HG02943 (cell line): ENCODE data around the gene ADCY9.

Experiments used
- ATAC-seq: cut with Tn5 transposase; IDR thresholded peaks from one replicate; pipeline ENCODE4 v1.9.1; 2021; ENCODE audit warnings: mild to moderate bottlenecking, low read depth, moderate library complexity; ENCODE audit not compliant: unreplicated experiment

The ADCY9 gene

DNA sequence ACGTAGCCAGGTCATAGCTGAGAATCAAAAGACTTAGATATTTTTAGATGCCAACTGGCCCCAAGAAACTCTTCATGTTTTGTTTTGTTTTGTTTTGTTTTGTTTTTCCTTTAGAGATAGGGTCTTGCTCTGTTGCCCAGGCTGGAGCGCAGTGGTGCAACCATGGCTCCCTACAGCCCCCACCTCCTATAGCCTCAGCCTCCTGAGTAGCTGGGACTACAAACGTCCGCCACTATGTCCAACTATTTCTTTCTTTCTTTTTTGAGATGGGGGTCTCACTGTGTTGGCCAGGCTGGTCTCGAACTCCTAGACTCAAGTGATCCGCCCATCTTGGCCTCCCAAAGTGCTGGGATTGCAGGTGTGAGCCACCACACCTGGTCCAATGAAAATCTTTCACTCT is 107.1 kb downstream of the ADCY9 start:
- no peak for ATAC-seq

DNA sequence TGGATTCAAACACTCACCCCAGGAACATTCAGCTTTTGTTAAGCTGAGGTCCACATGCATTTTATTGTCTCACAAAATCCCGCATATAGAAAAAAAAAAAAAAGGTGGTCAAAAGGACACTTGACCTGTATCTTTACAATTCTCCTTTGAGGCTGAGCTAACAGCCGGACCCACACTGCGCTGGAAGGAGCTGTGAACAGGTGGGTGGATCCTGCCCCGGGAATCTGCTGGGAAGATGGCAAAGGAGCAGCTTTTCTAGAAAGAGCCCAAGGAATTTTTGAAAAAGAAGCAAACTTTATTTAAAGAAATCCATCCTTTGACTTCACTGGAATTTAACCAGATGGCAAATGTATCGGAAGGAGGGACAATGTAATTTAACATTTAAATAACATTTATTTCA is 108.1 kb downstream of the ADCY9 start:
- ATAC-seq = no peak

DNA sequence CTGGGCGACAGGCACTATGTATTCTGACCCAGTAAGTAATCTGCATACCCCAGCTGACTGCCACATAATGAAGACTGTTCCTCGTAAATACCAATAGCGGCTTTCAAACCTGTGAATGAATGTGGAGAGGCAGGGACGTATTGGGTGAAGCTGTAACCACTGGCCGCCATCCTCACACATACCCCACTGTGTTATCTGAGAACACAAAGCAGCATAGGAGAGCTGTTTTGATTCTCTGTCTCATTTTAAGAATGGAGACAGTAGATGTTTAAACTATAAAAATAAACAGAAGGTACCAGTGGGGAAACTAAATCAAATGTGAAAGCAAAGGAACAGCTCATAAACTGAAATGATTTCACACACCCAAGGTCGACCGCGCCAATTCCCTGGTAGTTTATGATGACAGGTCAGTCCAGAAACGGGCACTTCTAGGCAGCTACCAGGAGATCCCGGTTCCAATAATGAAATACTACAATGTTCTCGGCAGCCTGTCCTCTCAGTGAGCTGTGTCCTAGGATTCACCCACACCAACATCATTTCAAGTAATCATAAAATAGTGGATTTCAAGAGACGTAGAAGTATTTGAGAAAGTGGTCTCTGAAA is 109.7 kb downstream of the ADCY9 start:
- no peak for ATAC-seq

DNA sequence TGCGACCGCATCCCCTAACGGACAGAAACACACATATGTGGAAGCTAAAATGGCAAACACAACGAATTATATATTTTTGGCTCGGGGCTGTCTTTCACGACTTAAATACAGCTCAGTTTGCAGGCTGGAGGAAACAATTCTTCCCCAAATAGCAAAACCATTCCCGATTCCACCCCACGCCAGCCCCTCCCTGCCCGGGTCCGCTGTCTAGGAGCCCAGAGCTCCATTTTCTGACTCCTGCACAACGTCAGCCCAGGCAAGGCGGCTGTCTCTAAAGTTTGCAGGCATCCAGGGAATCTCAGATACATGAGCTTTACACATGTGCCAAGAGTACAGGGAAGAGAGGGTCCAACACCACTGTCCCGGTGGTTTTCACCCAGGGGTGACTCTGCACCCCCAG is 110.5 kb downstream of the ADCY9 start:
- no peak for ATAC-seq

DNA sequence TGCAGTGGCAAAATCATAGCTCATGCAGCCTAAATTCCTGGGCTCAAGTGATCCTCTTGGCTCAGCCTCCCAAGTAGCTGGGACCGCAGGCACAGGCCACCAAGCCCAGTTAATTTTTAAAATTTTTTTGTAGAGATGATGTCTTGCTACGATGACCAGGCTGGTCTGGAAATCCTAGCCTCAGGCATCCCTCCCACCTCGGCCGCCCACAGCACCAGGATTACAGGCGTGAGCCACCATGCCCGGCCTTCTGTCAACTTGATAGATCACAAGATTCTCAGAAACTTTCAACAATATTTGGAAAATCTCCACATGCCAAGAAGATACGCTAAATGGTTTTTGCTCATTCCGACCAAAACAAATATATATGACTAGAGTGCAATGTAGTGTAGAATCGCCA is 111.0 kb downstream of the ADCY9 start:
- ATAC-seq = no peak

DNA sequence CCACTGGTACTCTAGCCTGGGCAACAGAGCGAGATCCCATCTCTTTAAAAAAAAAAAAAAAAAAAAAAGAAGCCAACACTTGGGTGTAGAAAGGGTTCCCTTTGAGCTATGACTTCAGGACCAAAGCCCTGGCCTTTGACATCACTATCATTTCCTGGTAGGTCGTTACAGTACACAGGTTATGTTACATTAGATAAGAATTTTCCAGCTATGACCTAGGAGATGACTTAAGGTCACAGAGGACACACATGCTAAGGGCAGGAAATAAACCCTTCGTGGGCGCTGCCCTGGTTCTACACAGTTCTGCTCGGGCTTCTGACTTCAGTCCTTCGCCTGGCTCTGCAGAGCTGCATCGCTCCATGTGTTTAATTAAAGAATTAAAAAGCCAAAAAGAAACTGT is 112.0 kb downstream of the ADCY9 start:
- ATAC-seq = no peak

DNA sequence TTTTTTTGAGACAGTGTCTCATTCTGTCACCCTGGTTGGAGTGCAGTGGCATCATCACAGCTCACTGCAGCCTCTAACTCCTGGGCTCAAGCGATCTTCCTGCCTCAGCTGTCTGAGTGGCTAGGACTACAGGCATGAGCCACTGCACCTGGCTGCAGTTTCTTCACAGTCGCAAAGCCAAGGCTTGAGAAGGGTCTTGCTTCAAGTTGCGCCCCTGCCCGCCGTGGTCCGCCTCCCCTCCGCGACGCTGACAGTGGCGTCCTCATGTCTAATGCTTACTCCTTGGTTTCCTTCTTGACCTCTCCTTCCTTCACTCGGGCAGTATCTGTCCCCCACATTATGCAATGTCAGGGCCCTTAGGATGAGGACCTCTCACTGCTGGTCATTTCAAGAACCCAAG is 112.7 kb downstream of the ADCY9 start:
- ATAC-seq = no peak

DNA sequence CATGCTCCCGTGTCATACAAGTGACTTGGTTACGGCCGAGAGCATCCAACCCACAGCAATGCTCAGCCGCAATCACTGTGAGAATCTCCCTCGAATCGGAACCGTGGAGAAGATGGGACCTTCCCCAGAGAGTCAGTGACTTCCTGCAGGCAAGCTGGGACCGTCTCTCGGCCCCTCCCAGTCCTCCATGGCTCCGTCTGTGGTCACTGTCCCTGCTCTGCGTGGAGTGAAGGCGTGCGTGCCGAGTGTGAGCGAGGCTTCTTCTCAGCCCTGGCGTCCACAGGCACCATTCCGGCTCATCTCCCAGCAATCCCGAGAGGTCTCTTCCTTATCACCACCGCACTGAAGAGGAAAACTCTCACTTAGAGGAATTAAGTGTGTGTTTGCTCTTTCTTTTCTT is 113.1 kb downstream of the ADCY9 start:
- no peak for ATAC-seq

DNA sequence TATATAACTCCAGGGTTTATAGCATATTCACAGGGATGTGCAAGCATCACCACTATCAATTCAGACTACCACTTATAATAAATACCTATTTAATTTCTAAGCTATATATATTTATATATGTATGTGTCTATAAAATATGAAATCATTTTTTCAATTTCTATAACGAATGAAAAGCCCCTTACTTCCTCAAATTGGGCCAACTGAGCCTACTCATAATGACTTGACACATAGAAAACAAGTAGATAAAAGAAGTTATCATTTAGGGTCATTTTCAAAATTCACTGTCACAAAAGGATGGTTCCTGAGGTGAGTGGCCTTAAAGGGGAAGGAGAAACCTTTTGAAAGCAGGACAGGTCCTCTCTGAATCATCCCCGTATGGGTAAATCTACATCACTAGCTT is 114.1 kb downstream of the ADCY9 start:
- ATAC-seq = no peak

DNA sequence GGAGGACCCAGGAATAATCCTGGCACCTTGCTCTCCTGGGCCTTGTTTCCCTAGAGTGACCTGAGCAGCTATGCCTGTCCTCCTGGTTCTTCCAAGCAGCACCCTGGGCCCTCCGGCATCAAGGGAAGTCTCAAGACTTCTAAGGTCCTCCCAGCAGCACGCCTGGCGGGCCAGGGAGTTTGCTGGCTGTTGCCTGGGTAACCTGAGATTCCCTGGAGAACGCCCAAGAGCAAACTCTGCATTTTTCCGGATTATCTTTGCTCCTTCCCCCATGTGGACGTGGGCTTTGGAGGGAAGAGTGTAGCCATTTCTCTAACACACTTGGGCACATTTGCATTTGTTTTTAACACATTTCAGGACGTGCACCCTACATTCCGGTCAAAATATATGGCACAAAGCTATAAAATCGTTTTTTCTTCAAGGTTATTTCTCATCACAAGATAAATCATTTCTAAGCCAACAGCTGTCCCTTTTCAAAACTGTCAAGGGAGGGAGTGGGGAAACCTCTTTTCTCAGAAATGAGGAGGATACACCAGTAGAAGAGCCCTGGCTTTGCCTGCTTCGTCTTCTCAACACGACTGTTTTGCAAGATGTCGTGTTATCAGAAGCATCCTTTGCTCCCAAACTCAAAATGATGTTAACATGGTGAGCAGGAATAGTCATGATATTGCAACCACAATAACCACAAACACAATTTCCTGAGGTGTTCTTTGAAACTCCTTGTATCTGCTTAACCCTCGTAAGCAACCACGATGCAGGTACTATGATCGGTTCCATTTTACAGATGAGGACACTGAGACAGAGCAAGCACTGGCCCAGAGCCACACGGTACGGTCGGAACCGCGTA is 116.5 kb downstream of the ADCY9 start:
- no peak for ATAC-seq

DNA sequence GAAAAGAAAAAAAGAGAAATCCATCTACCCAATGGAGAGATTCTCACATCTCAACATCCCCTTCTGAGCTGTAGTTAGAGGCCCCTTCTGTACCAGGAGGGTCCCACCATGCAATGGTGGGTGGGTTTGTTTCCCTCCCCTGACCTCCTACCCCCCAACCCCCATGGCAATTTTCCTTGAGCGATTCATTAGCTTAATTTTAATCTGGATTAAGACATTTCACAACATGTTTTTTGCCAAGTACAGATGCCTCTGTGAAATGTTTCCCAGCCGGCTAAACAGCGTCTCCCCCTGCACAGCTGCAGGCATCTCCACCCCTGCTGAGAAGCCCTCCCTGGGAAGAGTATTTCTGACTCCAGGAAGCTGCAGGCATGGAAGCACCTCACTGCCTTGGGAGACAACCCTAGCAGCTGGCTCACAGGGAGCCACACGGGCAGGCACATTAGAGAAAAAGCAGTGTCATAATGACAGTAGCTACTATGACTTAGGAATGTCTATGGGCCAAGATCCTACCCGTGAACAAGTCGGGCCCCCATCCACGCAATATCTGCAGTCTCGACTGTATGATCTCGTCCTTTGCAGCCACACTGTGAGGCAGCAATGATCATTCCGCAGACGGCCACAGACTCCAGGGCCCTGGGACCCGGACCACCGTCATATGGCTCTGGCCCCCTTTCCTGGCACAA is 117.3 kb downstream of the ADCY9 start:
- ATAC-seq = no peak

DNA sequence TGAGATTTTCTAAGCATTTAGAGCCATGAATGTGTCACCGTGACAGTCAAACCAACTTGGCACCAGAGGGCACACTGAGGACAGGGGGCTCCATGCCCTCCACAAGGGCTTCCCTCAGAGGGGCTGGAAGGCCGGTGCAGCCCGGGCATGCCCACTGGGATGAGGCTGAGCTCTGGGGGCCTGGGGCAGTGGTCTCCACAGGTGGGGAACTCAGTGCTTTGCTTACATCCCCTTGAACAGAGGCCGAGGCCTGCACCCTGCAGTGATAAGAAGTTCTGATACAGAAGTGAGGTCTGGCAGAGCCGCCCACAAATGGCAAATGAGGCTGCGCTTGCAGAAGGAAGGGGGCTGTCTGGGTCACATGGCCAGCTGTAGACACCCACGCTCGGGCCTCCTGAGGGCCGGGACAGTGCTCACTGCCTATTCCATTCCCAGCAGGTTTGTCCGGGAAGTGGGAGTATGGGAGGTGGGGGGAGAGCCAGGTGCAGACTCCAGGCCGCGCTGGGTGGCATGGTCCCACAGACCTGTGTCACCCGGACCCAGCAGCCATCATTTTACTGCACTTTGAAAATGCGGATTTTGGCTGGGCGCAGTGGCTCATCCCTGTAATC is 118.9 kb downstream of the ADCY9 start:
- no peak for ATAC-seq

DNA sequence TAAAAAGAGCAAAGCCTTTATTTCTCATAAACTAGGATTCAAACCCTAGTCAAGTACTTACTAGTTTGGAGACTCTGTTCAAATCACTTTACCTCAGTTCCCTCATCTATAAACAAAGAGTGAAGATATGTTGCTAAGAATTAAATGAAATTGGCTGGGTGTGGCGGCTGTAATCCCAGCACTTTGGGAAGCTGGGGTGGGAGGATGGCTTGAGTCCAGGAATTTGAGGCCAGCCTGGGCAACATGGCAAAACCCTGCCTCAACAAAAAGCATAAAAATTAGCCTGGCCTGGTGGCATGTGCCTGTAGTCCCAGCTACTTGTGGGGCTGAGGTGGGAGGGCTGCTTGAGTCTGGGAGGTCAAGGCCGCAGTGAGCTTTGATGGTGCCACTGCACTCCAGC is 121.2 kb downstream of the ADCY9 start:
- ATAC-seq = no peak

DNA sequence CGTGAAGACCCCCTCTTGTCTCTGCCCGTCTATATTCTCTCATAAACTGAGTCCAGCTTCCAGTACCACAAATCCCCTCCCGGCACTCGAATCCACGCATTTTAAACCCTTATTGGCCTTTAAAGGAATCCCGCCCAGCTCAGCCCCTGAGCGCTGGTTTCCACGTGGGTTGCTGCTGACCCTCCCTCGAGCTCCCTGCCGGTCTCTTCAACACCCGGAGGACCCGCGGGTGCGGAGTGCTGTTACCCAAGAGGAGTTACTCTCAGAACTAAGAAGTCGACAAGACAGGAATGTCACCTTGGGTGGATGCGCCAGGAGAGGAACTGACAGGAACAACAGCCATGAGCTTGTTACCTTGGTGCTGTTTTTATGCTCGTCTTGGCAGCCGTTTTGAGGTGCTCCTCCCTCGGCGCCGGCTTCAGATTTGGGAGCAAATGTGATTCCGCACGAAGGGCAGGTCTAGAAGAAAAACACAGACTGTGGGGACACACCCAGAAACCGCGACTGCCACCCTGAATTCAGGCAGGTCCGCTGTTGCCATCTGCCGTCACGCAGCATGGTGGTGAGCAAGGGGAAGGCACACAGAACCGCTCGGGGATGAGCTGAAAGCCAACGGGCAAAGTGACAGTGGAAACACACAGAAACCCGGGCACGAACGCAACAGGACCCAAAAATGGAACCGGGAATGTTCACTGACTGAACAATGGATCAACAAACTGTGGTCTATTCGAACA is 123.0 kb downstream of the ADCY9 start:
- no peak for ATAC-seq

DNA sequence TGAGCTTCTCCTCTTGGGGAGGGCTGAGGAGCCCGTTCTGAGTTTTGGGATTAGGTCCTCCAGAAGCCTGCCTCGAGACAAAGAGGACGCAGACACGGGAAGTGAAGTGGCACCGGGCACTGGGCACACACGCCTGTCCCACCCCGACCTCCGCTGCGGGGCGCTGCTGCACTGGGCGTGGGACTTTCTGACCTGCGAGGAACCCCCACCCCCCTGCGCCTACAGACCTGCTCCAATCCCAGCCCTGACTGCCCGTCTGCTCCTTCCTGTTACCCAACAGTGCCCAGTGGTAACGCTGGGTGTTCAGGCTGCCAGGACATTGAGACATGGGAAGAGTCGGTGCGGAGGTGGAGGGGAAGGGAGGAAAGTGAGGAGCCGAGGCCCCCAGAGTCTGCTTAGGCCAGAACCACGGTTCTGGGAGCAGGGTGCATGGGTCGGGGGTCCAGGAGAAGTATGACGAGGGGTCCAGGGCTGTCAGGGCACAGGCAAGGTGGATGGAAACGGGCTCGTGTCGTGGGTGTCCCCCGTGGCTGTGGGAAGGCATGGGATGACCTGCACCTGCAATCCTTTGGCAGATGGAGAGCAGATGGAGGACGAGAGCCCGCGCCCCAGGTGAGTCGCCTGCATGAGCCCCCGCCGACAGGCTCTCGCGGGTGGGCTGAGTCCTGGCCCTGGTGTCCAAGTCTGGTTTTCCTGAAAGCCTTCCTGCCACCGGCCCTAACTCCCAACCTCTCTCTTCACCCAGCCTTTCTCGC is 123.8 kb downstream of the ADCY9 start:
- no peak for ATAC-seq

DNA sequence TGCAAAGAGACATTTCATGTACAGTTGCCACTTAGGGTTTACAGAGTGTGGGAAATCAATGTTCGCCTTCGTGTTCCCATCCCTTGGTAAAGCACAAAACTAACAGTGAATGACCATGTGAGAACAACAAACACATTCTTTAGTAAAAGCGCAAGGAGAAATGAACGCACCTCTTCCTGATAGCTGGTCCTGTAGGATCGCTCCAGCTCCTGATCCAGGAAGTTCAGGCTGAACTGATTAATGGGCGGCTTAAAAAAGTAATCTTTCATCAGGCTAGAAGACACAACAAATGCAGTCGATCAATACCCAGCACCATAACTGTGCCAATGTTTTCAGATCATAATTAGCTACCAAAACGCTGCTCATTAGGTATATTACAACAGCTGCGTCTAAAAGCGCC is 127.4 kb downstream of the ADCY9 start:
- no peak for ATAC-seq

DNA sequence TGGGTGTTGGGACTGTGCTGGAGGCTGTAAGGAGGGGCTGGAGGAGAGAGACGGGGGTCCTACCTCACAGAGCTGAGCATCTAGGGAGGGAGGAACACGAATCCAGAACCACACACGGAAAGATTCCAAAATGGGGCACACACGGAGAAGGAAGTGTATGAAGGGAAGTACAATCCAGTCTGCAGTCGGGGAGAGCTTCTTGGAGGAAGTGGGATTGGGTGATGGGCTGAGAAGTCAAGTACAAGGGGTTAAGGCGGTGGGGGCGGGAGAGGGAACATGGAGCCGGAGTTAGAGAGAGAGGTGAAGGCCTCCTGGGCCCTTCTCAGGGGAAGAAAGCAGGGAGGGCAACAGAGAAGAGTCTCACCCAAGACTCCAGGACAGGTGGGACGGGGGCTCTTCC is 128.2 kb downstream of the ADCY9 start:
- ATAC-seq = no peak

DNA sequence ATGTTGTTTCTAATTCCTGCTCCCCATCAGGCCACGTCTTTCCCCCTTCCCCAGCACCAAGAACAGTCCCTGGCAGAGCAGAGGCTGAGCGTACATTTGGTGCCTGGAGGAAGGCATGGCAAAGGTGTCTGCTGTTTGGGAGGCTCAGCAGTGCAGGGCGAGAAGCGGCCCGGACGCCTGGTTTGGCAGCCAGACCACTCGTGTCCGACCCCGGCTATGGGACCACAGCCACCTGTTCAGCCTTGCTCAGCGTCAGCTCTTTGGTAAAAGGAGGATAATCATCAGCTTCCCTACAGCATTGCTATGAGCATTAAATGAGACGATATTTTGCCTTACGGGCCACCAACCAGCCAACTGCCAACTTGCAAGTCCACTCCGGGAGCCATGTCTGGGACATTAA is 129.0 kb downstream of the ADCY9 start:
- ATAC-seq = no peak

DNA sequence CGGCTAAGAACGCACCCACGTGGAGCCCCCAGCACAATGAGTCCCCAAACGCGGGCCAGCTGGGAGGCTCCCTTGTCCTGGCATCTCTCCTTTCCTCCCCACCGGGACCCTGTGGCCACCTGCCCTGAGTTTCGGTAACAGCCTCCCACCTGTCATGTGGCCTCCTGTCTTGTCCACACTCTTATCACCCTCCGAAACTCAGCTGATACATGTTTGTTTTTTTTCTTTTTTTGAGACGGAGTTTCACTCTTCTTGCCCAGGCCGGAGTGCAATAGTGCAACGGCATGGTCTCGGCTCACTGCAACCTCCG is 130.1 kb downstream of the ADCY9 start:
- no peak for ATAC-seq
